K562 (cell line): Measurements from ENCODE around the gene GNG3. TPM values are rescaled to one million over a fixed set of nuclear protein-coding genes. Genes with fewer than 3 reads are reported as not detected.

Experiments used
- BCOR ChIP-seq: fragments of 450-650 bp; IDR thresholded peaks from 2 replicates; pipeline ENCODE4 v1.6.1; 2016
- EGR1 ChIP-seq: fragments of 450-650 bp; conservative IDR thresholded peaks from 2 replicates; pipeline ENCODE4 v1.6.1; 2017; ENCODE audit warnings: mild to moderate bottlenecking
- ELF1 ChIP-seq: fragments of 200-800 bp; sonication (Bioruptor generic); IDR thresholded peaks from 2 replicates; pipeline ENCODE4 v1.6.1; 2016; ENCODE audit warnings: missing genetic modification characterization, missing compliant biosample characterization
- ESRRB ChIP-seq: fragments of 250-450 bp; sonication (Bioruptor Pico); IDR thresholded peaks from 2 replicates; pipeline ENCODE4 v1.5.0; 2020; ENCODE audit warnings: mild to moderate bottlenecking, moderate library complexity, borderline replicate concordance
- FOSL1 ChIP-seq: fragments of 200-800 bp; sonication (Bioruptor generic); conservative IDR thresholded peaks from 2 replicates; pipeline ENCODE4 v1.6.1; 2016; ENCODE audit warnings: missing genetic modification characterization, missing compliant biosample characterization
- HDAC6 ChIP-seq: IDR thresholded peaks from 2 replicates; pipeline ENCODE4 v1.6.1; 2012; ENCODE audit warnings: low read depth, mild to moderate bottlenecking, control low read depth, inconsistent platforms, low read length, moderate library complexity
- HEY1 ChIP-seq: fragments of 250-450 bp; sonication (Bioruptor Pico); IDR thresholded peaks from 2 replicates; pipeline ENCODE4 v1.5.0; 2020; ENCODE audit warnings: mild to moderate bottlenecking, moderate library complexity, borderline replicate concordance
- L3MBTL2 ChIP-seq: fragments of 450-650 bp; IDR thresholded peaks from 2 replicates; pipeline ENCODE4 v1.6.1; 2016; ENCODE audit warnings: mild to moderate bottlenecking, moderate library complexity
- RBM25 ChIP-seq: fragments of 200-400 bp; formaldehyde crosslinking; IDR thresholded peaks from 2 replicates; pipeline ENCODE4 v1.6.1; 2018; ENCODE audit warnings: low read length, low read depth, moderate library complexity; ENCODE audit not compliant: severe bottlenecking
- SAFB2 ChIP-seq: fragments of 200-400 bp; formaldehyde crosslinking; IDR thresholded peaks from 2 replicates; pipeline ENCODE4 v1.6.1; 2018; ENCODE audit warnings: borderline replicate concordance, low read length, low read depth, moderate library complexity; ENCODE audit not compliant: severe bottlenecking
- SAP30 ChIP-seq: fragments of 200-600 bp; sonication (generic); IDR thresholded peaks from 2 replicates; pipeline ENCODE4 v1.6.1; 2012; ENCODE audit warnings: borderline replicate concordance, low read depth, mild to moderate bottlenecking, moderate library complexity, low read length, control low read depth, inconsistent platforms; ENCODE audit not compliant: insufficient read depth, poor library complexity, severe bottlenecking
- ZNF197 ChIP-seq: fragments of 200-800 bp; sonication (Bioruptor generic); IDR thresholded peaks from 2 replicates; pipeline ENCODE4 v1.6.1; 2016; ENCODE audit warnings: low read depth, missing genetic modification characterization, missing compliant biosample characterization
- ZNF551 ChIP-seq: fragments of 250-450 bp; sonication (Bioruptor Pico); IDR thresholded peaks from 2 replicates; pipeline ENCODE4 v1.5.0; 2021; ENCODE audit warnings: mild to moderate bottlenecking, moderate library complexity
- polyA plus RNA-seq, 8 experiments: library from polyadenylated mRNA; depleted of rRNA in 4 of 8; stranded (reverse) in 5 of 8; unstranded in 3 of 8; fragments of >200 nt; fragmentation: Nextera tagmentation in 2 of 8; fragmentation: Illumina TruSeq in 1 of 8; extraction: Ambion mirVana in 2 of 8; extraction: Trizol in 1 of 8; gene quantifications; 2 replicates each; pipeline versions ENCODE4 v1.2.1 to v1.2.3, GENCODE V29; 2011 to 2014; ENCODE audit warnings: inconsistent platforms in 1 of 8, missing spikeins in 1 of 8
- total RNA-seq, 7 experiments: library from RNA; depleted of rRNA in 6 of 7; stranded (reverse); fragments of >200 nt in 6 of 7; fragmentation: Illumina TruSeq in 2 of 7; extraction: Trizol in 2 of 7; gene quantifications; 2 replicates each; pipeline versions ENCODE4 v1.2.1 to v1.2.3, GENCODE V29; 2011 to 2021; ENCODE audit warnings: low replicate concordance in 1 of 7
- TF ChIP-seq, protein P1 (sequence below): fragments of 450-650 bp; IDR thresholded peaks from 2 replicates; pipeline ENCODE4 v1.6.1; 2016; ENCODE audit warnings: low read depth
- TF ChIP-seq, protein P2 (sequence below): fragments of 450-650 bp; formaldehyde crosslinking; IDR thresholded peaks from 2 replicates; pipeline ENCODE4 v1.4.0; 2020; ENCODE audit warnings: mild to moderate bottlenecking, moderate library complexity
- TF ChIP-seq, protein P3 (sequence below): fragments of 250-450 bp; sonication (Bioruptor Pico); IDR thresholded peaks from 2 replicates; pipeline ENCODE4 v1.8.0; 2021; ENCODE audit warnings: moderate library complexity, mild to moderate bottlenecking, inconsistent platforms
- TF ChIP-seq, protein P4 (sequence below): fragments of 250-450 bp; sonication (Bioruptor Pico); IDR thresholded peaks from 2 replicates; pipeline ENCODE4 v1.8.0; 2021; ENCODE audit warnings: mild to moderate bottlenecking, moderate library complexity

The GNG3 gene
- total and polyA plus RNA-seq, 9 of the 15 experiments (the other 6 are each of a cell fraction or from before 2014, with no cell fraction given): 0.07 TPM; not detected in 8

DNA sequence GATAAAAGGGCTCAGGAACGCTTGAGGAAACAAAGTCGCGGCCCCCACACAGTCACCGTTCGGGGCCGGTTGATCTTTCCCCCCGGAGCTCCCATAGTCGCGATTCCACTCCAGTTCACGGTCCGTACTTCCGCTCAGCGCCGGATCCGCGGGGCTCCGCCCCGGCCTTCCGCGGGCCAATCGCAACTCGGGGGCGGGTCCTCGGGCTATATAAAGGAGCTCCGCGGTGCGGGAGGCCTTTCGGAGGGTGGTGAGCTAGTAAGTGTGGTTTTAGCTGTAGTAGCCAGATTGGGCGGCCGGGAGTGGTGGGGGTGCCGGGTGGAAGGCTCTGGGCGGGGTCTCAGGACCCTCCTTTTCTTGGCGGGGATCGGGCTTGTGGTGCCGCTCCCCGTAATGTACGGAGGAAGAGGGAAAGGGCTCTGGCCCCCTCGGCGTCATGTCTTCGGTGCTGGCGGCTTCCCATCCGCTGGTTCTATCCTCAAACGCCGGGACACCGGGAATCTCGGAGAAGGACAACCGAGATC, 42.3 kb upstream of the GNG3 start, which contains the start of the genes C11orf98 and CSKMT (continued):
- TF ChIP-seq ZNF551 (peak; percentile 91), EGR1 (peak; percentile 43; the same call in 1 of the 2 replicates), ESRRB (CRISPR knock-in tag) (0 out of 2 replicates have a peak, but pooled peaks have one; percentile 67), ELF1 (peak; percentile 76), ZNF197 (CRISPR knock-in tag) (peak; percentile 46; the same call in 1 of the 2 replicates), HDAC6 (no peak), L3MBTL2 (no peak), RBM25 (peak; percentile 58), BCOR (peak; percentile 14; the same call in 1 of the 2 replicates), FOSL1 (tag) (no peak), SAP30 (peak; percentile 52), HEY1 (peak; percentile 78; the same call in 1 of the 2 replicates), SAFB2 (no peak)
- TF ChIP-seq, protein P1, sequence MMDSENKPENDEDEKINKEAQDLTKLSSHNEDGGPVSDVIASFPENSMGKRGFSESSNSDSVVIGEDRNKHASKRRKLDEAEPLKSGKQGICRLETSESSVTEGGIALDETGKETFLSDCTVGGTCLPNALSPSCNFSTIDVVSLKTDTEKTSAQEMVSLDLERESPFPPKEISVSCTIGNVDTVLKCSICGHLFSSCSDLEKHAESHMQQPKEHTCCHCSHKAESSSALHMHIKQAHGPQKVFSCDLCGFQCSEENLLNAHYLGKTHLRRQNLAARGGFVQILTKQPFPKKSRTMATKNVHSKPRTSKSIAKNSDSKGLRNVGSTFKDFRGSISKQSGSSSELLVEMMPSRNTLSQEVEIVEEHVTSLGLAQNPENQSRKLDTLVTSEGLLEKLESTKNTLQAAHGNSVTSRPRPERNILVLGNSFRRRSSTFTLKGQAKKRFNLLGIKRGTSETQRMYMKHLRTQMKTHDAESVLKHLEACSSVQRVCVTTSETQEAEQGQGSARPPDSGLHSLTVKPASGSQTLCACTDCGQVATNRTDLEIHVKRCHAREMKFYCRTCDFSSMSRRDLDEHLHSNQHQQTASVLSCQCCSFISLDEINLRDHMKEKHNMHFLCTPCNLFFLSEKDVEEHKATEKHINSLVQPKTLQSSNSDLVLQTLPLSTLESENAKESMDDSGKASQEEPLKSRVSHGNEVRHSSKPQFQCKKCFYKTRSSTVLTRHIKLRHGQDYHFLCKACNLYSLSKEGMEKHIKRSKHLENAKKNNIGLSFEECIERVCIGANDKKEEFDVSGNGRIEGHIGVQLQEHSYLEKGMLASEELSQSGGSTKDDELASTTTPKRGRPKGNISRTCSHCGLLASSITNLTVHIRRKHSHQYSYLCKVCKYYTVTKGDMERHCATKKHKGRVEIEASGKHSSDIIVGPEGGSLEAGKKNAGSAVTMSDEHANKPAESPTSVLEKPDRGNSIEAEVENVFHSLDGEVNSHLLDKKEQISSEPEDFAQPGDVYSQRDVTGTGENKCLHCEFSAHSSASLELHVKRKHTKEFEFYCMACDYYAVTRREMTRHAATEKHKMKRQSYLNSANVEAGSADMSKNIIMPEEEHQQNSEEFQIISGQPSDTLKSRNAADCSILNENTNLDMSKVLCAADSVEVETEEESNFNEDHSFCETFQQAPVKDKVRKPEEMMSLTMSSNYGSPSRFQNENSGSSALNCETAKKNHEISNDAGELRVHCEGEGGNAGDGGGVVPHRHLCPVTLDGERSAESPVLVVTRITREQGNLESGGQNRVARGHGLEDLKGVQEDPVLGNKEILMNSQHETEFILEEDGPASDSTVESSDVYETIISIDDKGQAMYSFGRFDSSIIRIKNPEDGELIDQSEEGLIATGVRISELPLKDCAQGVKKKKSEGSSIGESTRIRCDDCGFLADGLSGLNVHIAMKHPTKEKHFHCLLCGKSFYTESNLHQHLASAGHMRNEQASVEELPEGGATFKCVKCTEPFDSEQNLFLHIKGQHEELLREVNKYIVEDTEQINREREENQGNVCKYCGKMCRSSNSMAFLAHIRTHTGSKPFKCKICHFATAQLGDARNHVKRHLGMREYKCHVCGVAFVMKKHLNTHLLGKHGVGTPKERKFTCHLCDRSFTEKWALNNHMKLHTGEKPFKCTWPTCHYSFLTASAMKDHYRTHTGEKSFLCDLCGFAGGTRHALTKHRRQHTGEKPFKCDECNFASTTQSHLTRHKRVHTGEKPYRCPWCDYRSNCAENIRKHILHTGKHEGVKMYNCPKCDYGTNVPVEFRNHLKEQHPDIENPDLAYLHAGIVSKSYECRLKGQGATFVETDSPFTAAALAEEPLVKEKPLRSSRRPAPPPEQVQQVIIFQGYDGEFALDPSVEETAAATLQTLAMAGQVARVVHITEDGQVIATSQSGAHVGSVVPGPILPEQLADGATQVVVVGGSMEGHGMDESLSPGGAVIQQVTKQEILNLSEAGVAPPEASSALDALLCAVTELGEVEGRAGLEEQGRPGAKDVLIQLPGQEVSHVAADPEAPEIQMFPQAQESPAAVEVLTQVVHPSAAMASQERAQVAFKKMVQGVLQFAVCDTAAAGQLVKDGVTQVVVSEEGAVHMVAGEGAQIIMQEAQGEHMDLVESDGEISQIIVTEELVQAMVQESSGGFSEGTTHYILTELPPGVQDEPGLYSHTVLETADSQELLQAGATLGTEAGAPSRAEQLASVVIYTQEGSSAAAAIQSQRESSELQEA: peak; percentile 63
- TF ChIP-seq, protein P2, sequence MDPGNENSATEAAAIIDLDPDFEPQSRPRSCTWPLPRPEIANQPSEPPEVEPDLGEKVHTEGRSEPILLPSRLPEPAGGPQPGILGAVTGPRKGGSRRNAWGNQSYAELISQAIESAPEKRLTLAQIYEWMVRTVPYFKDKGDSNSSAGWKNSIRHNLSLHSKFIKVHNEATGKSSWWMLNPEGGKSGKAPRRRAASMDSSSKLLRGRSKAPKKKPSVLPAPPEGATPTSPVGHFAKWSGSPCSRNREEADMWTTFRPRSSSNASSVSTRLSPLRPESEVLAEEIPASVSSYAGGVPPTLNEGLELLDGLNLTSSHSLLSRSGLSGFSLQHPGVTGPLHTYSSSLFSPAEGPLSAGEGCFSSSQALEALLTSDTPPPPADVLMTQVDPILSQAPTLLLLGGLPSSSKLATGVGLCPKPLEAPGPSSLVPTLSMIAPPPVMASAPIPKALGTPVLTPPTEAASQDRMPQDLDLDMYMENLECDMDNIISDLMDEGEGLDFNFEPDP (CRISPR knock-in tag): peak; percentile 72; the same call in 1 of the 2 replicates
- TF ChIP-seq, protein P3, sequence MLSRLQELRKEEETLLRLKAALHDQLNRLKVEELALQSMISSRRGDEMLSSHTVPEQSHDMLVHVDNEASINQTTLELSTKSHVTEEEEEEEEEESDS (CRISPR knock-in tag): no peak
- TF ChIP-seq, protein P4, sequence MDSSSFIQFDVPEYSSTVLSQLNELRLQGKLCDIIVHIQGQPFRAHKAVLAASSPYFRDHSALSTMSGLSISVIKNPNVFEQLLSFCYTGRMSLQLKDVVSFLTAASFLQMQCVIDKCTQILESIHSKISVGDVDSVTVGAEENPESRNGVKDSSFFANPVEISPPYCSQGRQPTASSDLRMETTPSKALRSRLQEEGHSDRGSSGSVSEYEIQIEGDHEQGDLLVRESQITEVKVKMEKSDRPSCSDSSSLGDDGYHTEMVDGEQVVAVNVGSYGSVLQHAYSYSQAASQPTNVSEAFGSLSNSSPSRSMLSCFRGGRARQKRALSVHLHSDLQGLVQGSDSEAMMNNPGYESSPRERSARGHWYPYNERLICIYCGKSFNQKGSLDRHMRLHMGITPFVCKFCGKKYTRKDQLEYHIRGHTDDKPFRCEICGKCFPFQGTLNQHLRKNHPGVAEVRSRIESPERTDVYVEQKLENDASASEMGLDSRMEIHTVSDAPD (CRISPR knock-in tag): no peak
